Natural killer cell (primary cell): ENCODE results near the gene SYT3. TPM values are rescaled to one million over a fixed set of nuclear protein-coding genes. Genes with fewer than 3 reads are reported as not detected.
"Not testable (repeated sequence)": the region's sequence is repeated elsewhere in the genome, so short reads cannot be mapped to it uniquely, and the experiment has no call there.

Source experiments
- ATAC-seq, 3 donors: fragments of 150-1000 bp in 2 of 3; fragments of 200-7000 bp in 1 of 3; cut with Tn5 transposase; 1 replicate in 1 of 3; 2 replicates in 2 of 3; pipeline ENCODE4 v1.10.0; 2021; ENCODE audit warnings: mild to moderate bottlenecking in 2 of 3, moderate library complexity in 2 of 3
- DNase-seq, 2 donors: peaks; one replicate each; pipeline versions ENCODE4 v3.0.0 to v3.0.0-alpha.2; 2013 to 2021; ENCODE audit warnings: mixed read lengths in 1 of 2
- H3K27ac ChIP-seq: one replicate; pipeline ENCODE4 v1.5.1; 2013; ENCODE audit warnings: mild to moderate bottlenecking, low read length
- H3K27me3 ChIP-seq: one replicate; pipeline ENCODE4 v1.6.1; 2013; ENCODE audit warnings: low read length; ENCODE audit not compliant: control insufficient read depth, insufficient read depth
- H3K36me3 ChIP-seq: one replicate; pipeline ENCODE4 v1.6.1; 2013; ENCODE audit warnings: low read length; ENCODE audit not compliant: control insufficient read depth, insufficient read depth
- H3K4me1 ChIP-seq: one replicate; pipeline ENCODE4 v1.6.1; 2013; ENCODE audit warnings: low read length; ENCODE audit not compliant: control insufficient read depth, insufficient read depth
- H3K4me3 ChIP-seq: one replicate; pipeline ENCODE4 v1.5.1; 2013; ENCODE audit warnings: low read length
- H3K9me3 ChIP-seq: one replicate; pipeline ENCODE4 v1.6.1; 2013; ENCODE audit warnings: low read length; ENCODE audit not compliant: control insufficient read depth, insufficient read depth
- H3K27ac Mint-ChIP-seq, 2 donors: one replicate each; pipeline ENCODE4 v1.8.0; 2022; ENCODE audit warnings: mild to moderate bottlenecking in 2 of 2, mixed read lengths in 2 of 2, moderate library complexity in 1 of 2
- H3K27me3 Mint-ChIP-seq, 2 donors: one replicate each; pipeline ENCODE4 v1.8.0; 2022; ENCODE audit warnings: low read depth in 2 of 2, mixed read lengths in 2 of 2
- H3K36me3 Mint-ChIP-seq: one replicate; pipeline ENCODE4 v1.8.0; 2022; ENCODE audit warnings: mixed read lengths
- H3K4me1 Mint-ChIP-seq, 2 donors: one replicate each; pipeline ENCODE4 v1.8.0; 2022; ENCODE audit warnings: mixed read lengths in 2 of 2
- H3K4me3 Mint-ChIP-seq: one replicate; pipeline ENCODE4 v1.8.0; 2022; ENCODE audit warnings: mild to moderate bottlenecking, moderate library complexity, mixed read lengths
- H3K9me3 Mint-ChIP-seq, 2 donors: one replicate each; pipeline ENCODE4 v1.8.0; 2022; ENCODE audit warnings: mixed read lengths in 2 of 2
- WGBS: methylation state at CpG from one replicate; pipeline ENCODE4 v1.1.7; 2013; ENCODE audit warnings: missing lambda C conversion rate; ENCODE audit not compliant: insufficient coverage; 5-methylcytosine and 5-hydroxymethylcytosine counted together
- intact Hi-C: fragments of 100-400 bp; cut with micrococcal nuclease; formaldehyde crosslinking; loops from one replicate; pipeline ENCODE4 v1.14.2; 2022
- total RNA-seq, 4 donors: library from RNA; stranded (reverse); fragments of 120-200 nt in 1 of 4; gene quantifications; one replicate each; pipeline versions ENCODE4 v1.2.3 to v1.2.4, GENCODE V29; 2013 to 2022
- TF ChIP-seq, protein P1 (sequence below): fragments of 200-600 bp; IDR thresholded peaks from one replicate; pipeline ENCODE4 v1.8.0; 2022; ENCODE audit warnings: antibody characterized with exemption

Gene SYT3
- total RNA-seq, 3 donors from 2014 or later (not counting 1 experiment from before 2014, with no cell fraction given) = not detected

DNA sequence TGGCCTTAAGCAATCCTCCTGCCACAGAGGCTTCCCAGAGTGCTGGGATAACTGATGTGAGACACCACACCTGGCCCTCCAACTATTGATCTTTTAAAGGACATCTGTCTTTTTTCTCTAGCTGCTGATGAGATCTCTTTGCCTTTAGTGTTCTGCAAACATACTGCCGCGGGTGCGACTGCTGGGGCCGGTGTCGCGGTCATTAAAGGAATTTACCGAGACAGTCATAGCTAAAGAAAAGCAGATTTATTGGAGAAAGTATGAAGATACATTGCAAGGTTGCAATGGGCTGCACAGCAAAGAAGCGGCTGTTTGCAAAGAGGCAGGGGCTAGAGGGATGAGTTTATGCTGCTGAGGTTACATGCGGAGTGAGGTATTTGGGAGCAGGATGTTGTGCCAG lies 40.3 kb downstream of the SYT3 start:
- Histone ChIP-seq H3K4me1 (no peaks in the 10 kb centered on the region), H3K27ac (no peak overlapping the region), H3K9me3 (no peaks in the 10 kb centered on the region), H3K4me3 (no peak overlapping the region), H3K27me3 (no peaks in the 10 kb centered on the region), H3K36me3 (no peaks in the 10 kb centered on the region)
- Mint-ChIP-seq H3K4me3 (no peak overlapping the region), H3K27ac (no peak overlapping the region), H3K27me3 (peaks cover 25 to 27% of the 10 kb centered on the region in 2 donors), H3K4me1 (no peaks in the 10 kb centered on the region), H3K36me3 (no peaks in the 10 kb centered on the region), H3K9me3 (no peaks in the 10 kb centered on the region)
- DNase-seq (no peak), ATAC-seq (no peak)
- intact Hi-C loops = no loop called here
- WGBS = 93% methylated on average over 8 of the region's 9 CpGs
- TF ChIP-seq, protein P1, sequence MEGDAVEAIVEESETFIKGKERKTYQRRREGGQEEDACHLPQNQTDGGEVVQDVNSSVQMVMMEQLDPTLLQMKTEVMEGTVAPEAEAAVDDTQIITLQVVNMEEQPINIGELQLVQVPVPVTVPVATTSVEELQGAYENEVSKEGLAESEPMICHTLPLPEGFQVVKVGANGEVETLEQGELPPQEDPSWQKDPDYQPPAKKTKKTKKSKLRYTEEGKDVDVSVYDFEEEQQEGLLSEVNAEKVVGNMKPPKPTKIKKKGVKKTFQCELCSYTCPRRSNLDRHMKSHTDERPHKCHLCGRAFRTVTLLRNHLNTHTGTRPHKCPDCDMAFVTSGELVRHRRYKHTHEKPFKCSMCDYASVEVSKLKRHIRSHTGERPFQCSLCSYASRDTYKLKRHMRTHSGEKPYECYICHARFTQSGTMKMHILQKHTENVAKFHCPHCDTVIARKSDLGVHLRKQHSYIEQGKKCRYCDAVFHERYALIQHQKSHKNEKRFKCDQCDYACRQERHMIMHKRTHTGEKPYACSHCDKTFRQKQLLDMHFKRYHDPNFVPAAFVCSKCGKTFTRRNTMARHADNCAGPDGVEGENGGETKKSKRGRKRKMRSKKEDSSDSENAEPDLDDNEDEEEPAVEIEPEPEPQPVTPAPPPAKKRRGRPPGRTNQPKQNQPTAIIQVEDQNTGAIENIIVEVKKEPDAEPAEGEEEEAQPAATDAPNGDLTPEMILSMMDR = no peak

DNA sequence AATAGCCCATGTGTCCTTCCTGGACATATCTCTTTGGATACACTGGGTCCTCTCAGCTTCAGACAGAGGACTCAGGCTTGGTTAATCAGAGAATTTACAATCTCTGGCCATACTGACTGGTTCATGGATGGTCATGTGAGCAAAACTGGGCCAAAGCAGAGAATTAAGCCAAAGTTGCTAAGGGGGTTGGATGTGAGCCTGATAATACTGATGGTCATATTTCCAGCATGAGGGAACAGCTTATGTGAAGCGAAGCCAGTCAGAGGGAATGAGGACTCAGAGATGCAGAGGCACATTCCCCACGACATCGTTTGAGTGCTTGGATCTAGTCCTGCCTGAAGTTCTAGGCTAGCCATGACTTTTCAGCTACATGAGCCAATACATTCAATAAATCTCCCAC lies 49.5 kb downstream of the SYT3 start:
- no peak overlapping the region for H3K4me3 ChIP-seq
- intact Hi-C loops = no loop called here
- Mint-ChIP-seq H3K27me3 (peaks cover 0 to 1% of the 10 kb centered on the region in 2 donors), H3K4me3 (no peak overlapping the region), H3K4me1 (no peaks in the 10 kb centered on the region), H3K27ac (no peak overlapping the region), H3K36me3 (no peaks in the 10 kb centered on the region), H3K9me3 (no peaks in the 10 kb centered on the region)
- ATAC-seq (no peak), DNase-seq (no peak)
- H3K9me3 ChIP-seq = no peaks in the 10 kb centered on the region
- TF ChIP-seq, protein P1 = no peak
- H3K36me3 ChIP-seq = no peaks in the 10 kb centered on the region
- no peak overlapping the region for H3K27ac ChIP-seq
- WGBS = 87% methylated on average over 3 of the region's 3 CpGs
- H3K27me3 ChIP-seq = no peaks in the 10 kb centered on the region
- no peaks in the 10 kb centered on the region for H3K4me1 ChIP-seq

DNA sequence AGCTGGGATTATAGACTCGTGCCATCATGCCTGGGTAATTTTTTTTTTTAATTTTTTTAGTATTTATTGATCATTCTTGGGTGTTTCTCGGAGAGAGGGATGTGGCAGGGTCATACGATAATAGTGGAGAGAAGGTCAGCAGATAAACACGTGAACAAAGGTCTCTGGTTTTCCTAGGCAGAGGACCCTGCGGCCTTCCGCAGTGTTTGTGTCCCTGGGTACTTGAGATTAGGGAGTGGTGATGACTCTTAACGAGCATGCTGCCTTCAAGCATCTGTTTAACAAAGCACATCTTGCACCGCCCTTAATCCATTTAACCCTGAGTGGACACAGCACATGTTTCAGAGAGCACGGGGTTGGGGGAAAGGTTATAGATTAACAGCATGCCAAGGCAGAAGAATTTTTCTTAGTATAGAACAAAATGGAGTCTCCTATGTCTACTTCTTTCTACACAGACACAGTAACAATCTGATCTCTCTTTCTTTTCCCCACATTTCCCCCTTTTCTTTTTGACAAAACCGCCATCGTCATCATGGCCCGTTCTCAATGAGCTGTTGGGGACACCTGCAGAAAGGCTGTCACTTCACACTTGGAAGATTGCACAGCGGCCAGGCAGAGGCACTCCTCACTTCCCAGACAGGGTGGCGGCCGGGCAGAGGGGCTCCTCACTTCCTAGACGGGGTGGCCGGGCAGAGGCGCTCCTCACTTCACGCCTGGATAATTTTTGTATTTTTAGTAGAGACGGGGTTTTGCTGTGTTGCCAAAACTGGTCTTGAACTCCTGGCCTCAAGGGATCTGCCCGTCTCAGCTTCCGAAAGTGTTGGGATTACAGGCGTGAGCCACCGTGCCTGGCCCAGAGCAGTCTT lies 57.7 kb downstream of the SYT3 start:
- H3K9me3 ChIP-seq, ATAC-seq, H3K27ac ChIP-seq, H3K36me3 Mint-ChIP-seq, H3K4me3 ChIP-seq, intact Hi-C loops, H3K36me3 ChIP-seq, H3K27me3 Mint-ChIP-seq, H3K27ac Mint-ChIP-seq, DNase-seq, H3K27me3 ChIP-seq, H3K4me3 Mint-ChIP-seq, H3K4me1 ChIP-seq, H3K4me1 Mint-ChIP-seq, H3K9me3 Mint-ChIP-seq: not testable (repeated sequence)
- WGBS = 96% methylated on average over 18 of the region's 24 CpGs

DNA sequence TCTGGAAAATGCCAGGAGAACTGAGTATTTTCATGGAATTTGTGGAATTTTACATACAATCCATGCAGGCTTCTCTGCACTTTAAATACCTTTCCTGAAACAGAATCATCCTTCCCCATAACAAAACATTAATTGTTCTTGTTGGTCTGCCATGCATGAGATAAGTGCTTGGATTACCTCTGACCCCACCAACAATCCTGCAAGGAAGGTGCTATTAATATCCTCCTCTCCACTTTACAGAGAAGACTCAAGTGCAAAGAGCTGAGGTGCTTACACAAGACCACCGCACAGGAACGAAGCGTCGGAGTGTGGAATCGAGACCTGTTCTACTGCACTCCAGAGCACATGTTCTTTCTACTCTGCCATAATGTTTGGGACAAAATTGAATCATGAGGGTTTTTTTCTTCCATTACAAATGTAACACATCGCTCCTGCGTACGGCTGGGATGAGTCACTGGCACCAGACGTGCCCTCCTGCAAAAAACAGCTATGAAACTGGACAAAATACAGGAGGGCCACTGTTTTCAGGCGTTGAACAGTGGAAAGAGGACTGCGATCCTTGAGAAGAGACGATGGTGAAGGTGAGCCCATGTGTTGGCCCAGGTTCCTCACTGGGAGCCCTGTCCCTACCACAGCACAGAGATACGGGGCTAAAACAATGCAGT lies 58.6 kb downstream of the SYT3 start:
- Histone ChIP-seq H3K9me3 (no peaks in the 10 kb centered on the region), H3K4me3 (no peak overlapping the region), H3K27ac (no peak overlapping the region), H3K27me3 (no peaks in the 10 kb centered on the region), H3K4me1 (no peaks in the 10 kb centered on the region), H3K36me3 (no peaks in the 10 kb centered on the region)
- no peaks in the 10 kb centered on the region for H3K9me3 Mint-ChIP-seq
- no peak for ATAC-seq
- no peaks in the 10 kb centered on the region for H3K4me1 Mint-ChIP-seq
- H3K27me3 Mint-ChIP-seq = peaks cover 5 to 9% of the 10 kb centered on the region in 2 donors
- H3K4me3 Mint-ChIP-seq = no peak overlapping the region
- H3K27ac Mint-ChIP-seq = no peak overlapping the region
- intact Hi-C loops = no loop called here
- TF ChIP-seq, protein P1 = no peak
- H3K36me3 Mint-ChIP-seq = no peaks in the 10 kb centered on the region
- no peak for DNase-seq
- WGBS = 82% methylated on average over 13 of the region's 13 CpGs
